VCaP (cell line): ENCODE data around the gene GPR157.

Experiments
- H3K27ac ChIP-seq: fragments of 450-650 bp; 2 replicates; pipeline ENCODE4 v1.5.1; 2017
- CTCF ChIP-seq: fragments of 450-650 bp; conservative IDR thresholded peaks from 2 replicates; pipeline ENCODE4 v1.5.1; 2017; ENCODE audit warnings: mild to moderate bottlenecking, moderate library complexity

The GPR157 gene

DNA sequence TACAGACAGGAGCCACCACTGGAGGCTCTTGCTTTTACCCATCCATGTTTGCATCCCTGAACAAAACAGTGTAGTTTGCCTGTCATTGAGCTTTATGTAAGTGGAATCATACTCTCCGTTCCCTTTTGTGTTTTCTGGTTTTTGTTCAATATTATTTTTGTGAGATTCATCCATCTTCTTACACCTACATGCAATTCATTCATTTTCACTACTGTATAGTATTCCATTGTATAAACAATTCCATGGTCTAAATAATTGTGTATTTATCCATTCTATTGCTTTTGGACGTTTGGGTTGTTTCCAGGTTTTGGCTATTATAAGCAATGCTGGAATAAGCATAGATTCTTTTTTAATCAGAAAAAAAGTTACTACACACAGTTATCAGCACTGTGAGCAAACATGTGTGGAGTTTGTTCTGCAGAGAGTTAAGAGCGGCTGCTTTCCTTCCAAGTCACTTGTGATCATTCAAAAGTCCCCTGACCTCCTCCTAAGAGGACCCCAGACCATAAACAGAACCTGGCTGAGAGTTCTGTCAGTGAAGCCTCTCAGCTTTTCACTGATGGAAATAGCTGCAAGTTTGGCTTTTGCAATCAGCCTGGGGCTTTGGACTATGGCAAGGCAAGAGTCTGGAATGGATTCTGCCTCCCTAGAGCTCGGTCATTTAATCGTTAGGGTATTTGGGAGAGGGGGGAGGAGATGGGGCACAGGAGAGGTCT is 5.1 kb upstream of the GPR157 start:
- TF ChIP-seq CTCF, result no peak

GRCh38 chr1:9129266-9130041 is 552 bp upstream of the GPR157 start:
- no peak for TF ChIP-seq CTCF
- peak overlapping the region; percentile 82 for H3K27ac ChIP-seq

More for the DNA sequence above, 5.1 kb upstream of the GPR157 start:
- no peak overlapping the region for H3K27ac ChIP-seq

DNA sequence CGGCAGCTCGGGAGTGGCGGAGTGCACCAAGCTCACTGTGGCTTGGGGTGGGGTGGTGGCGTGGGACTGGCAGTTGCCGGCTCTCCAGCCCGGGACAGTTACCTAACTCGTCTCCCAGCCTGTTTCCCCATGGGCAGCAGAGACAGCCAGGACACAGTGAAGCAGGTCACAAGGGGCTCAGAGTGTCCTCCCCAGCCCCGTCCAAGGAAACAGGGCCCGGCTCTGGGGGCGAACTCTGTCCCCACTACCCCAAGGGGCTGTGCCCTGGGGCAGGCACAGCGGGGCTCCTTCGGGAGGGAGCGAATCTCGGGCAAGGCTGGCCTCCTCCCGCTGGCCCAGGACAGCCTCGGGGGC is 759 bp downstream of the GPR157 start:
- H3K27ac ChIP-seq, result peak overlapping the region; percentile 82
- TF ChIP-seq CTCF, result no peak

DNA sequence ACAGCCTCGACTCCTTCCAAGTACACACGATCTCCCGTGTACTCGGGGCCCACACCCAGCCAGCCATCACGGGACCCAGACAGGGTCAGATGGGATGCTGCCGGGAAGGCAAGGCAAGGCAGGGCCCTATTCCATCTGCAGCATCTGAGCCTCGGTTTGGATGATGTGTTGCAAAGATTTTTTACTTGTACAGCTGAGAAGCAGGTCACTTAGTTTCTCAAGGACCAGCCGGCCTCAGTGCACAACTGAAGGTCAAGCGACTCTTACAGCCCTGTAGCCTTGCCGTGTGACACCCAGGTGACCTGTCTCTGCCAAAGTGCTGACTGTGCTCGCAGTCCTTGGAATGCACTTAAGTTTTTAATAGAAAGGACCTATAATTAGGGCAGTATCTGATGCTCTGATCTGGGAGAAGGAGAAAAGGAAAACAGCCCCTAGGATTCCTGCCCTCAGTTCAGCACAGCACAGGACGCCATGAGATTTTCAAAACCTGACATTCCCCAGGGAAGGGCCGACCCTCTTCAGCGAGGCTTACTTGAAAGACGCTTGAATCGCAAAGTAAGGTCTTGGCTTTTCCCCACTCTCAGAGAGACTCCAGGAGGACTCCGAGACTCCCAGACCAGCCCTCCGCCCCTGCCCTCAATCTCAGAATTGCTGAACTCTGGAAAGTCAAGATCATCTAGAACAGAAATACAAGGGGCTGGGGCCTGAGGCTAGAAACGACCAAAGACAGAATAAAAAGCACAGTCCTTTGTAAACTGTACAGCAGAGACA is 1.3 kb downstream of the GPR157 start:
- H3K27ac ChIP-seq, result peak overlapping the region; percentile 82
- TF ChIP-seq CTCF, result no peak

- TF ChIP-seq CTCF, result no peak
- H3K27ac ChIP-seq, result peak overlapping the region; percentile 82
Measured at GRCh38 chr1:9126511-9126910, 2.4 kb downstream of the GPR157 start.

- peak overlapping the region; percentile 82 for H3K27ac ChIP-seq
Measured at GRCh38 chr1:9125847-9126246, 3.1 kb downstream of the GPR157 start.

DNA sequence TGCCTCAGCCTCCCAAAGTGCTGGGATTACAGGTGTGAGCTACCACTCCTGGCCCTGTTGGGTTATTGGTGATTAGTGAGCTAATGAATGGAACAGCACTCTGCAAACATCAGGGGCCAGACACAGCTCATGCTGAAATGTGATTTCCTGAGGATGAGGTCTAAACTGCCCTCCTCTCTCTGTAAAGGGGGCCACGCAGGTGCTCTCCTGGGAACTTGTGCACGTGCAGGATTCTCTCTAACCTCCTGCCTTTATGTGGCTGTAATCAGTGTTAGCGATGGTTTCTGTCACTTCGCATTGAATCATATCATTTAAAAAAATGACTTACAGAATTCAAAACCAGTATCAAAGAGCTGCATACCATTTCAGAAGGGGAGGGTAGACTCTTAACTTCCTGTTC is 3.6 kb downstream of the GPR157 start:
- H3K27ac ChIP-seq, result peak overlapping the region; percentile 82
- no peak for TF ChIP-seq CTCF

DNA sequence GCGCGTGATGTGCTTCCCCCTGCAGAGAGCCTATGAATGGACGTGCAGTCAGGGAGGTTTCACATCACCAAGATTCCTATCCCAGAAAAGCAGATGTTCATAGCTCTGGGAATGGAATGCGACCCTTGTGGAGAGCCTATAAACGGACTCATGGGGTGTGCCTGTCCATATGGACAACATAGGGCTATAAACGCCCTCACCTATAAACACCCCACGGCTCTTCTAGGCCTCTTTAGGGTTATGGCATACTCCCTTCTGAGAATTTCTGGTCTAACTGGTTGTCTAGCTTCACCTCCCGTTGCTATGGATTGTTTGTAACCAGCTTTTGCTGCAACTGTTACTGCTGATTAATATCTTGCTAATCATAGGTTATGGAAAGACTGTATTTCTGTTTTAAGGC is 4.5 kb downstream of the GPR157 start:
- H3K27ac ChIP-seq, result peak overlapping the region; percentile 82

DNA sequence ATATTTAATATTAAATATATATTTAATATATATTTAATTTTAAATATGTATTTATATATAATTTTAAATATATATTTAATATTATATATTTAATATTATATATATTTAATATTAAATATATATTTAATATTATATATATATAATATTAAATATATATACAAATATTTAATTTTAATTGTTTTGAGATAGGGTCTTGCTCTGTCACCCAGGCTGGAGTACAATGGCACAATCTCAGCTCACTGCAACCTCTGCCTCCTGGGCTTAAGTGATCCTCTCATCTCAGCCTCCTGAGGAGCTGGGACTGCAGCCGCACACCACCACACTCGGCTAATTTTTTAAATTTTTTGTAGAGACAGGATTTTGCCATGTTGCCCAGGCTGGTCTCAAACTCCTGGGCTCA is 5.2 kb downstream of the GPR157 start:
- H3K27ac ChIP-seq, result peak overlapping the region; percentile 82
